Renal pelvis (tissue), 4 donors: ENCODE data around the gene PACRG. TPM values are rescaled to one million over a fixed set of nuclear protein-coding genes. Genes with fewer than 3 reads are reported as not detected.

Source experiments
- DNase-seq: peaks from one replicate; pipeline ENCODE4 v3.0.0-alpha.2; 2013
- polyA plus RNA-seq, 3 donors: library from polyadenylated mRNA; unstranded; fragments of 120-200 nt; gene quantifications; one replicate each; pipeline ENCODE4 v1.2.1, GENCODE V29; 2013; ENCODE audit not compliant: insufficient read length in 3 of 3

Gene PACRG
- polyA plus RNA-seq, 3 donors: 14.8 to 18.3 (median 16.1) TPM

DNA sequence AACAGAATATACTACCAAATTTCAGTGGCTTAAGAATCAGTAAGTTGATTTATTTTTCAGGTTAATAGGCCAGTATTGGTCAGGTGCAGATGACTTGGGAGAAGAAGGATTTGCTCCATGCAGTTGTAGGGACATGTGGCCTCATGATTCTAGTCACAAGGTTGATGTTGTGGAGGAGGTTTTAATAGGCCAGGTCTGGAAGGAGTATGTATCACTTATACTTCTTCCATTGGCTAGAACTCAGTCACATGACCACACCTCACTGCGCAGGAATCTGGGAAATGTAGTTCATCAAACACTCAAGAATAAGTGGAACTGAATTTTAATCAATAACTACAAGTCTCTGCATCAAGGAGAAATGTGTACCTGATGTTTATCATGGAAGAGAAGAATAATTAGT is 405.2 kb downstream of the PACRG start:
- no peak for DNase-seq

DNA sequence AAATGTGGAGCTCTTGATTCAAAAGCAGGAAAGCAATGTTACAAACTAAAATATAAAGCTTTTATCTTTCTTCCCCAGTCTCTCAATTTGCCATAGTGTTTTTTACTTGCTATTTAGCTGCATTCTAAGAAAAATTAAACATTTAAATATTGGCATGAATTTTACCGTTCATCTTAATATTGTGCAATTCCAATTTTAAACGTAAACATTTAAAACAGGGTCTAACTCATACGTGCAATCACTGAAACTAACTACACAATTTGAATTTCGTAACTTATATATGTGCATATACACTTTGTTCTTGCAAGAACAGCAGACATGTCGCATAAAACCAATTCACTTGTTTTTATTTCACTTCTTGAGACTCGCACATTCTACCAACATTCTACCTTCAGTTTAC is 405.9 kb downstream of the PACRG start:
- DNase-seq: no peak

GRCh38 chr6:163136681-163137397 is 409.1 kb downstream of the PACRG start:
- no peak for DNase-seq

DNA sequence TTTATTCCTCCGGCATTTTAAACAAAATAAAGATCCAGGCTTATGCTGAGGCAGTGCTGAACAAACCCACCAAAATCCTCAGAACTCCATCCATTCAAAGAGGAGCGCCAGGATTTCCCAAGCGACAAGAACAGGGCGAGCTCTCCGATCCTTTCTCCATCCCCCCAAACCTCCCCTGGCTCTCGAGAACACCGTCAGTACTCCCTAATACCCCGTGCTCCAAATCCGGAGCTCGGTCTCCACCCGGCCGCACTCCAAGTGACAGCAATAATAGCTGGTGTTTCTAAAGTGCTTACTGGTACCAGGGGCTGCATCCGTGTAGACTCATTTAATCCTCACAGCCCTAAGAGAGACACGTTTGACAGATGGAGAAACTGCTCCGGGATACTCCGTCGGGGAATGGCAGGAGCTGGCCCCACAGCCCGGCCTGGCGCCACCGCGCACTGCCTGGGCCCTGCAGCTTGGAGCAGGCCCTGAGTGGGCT is 409.7 kb downstream of the PACRG start:
- no peak for DNase-seq

DNA sequence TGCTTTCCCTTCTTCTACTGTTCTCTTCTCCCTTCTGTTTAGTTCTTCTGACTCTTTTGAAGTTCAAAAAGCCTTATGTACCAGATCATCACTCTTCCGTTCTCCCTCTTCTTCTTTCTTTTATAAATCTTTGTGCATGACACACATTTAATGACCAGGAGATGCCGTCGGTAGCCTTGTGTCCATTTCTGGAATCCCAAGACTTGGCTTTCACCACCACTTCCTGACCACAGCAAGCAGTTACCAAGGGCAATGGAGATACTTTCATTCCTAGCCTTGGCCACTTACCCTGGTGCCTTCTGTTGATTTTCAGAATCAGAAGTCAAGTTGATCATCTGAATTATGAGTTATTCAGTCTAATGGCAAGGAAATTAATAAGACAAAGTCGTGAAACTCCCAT is 418.3 kb downstream of the PACRG start:
- no peak for DNase-seq

DNA sequence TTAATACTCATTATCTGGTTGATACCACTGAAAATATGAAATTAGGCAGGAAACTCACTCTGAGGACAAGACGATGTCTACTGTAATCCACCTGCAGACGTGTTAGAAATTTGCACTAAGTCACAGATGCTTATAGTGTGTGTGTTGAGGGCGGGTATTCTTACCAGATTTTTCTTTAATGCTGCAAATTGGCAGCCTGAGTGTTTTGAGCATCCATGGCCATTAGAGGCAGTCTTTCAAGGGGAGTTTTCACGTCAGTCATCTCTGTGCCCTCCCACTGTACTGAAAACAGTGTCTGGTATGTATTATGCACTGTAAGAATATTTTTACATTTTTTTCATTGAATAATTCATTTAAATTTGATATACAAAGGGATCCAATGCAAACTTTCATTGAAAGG is 420.2 kb downstream of the PACRG start:
- no peak for DNase-seq

GRCh38 chr6:163148451-163149278 is 420.9 kb downstream of the PACRG start:
- no peak for DNase-seq

DNA sequence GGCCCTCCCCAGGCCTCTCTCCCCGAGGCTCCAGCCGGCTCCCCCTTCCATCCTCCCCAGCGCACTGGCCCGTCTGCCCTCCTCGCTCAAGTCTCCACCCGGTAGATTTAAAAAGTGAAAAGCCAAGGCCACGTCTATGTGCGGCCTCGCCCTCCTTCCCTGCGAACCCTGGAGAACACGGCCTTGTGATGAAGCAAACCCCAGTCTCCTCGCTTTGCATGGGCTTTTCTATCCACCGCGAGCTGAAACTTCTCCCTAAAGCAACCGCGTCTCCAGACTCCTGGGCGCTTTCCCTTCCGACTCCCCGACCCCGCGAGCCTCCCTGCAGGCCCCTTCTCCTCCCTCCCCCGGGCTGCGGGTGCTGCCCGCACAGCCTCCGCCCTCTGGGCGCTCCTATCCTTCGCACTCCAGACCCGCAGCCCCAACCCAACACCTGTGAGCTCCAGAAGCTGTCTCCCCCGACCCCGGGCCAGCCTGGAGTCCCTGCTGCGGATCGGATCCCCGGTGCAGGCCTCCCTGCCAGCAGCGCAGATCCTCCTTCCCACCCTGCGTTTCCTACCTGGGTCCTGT is 421.6 kb downstream of the PACRG start:
- DNase-seq: no peak

GRCh38 chr6:163151212-163151611 is 423.4 kb downstream of the PACRG start:
- peak; percentile 14 for DNase-seq

- no peak for DNase-seq
Observed at GRCh38 chr6:163152701-163153100, 424.9 kb downstream of the PACRG start.

- no peak for DNase-seq
Observed at GRCh38 chr6:163159110-163159509, 431.3 kb downstream of the PACRG start.

- DNase-seq: no peak
Observed at GRCh38 chr6:163159689-163160088, 431.9 kb downstream of the PACRG start.

- DNase-seq: no peak
Observed at GRCh38 chr6:163162007-163162873, 434.5 kb downstream of the PACRG start.

GRCh38 chr6:163162874-163163213 is 435.1 kb downstream of the PACRG start:
- no peak for DNase-seq

- DNase-seq: no peak
Observed at GRCh38 chr6:163164175-163164900, 436.6 kb downstream of the PACRG start.

DNA sequence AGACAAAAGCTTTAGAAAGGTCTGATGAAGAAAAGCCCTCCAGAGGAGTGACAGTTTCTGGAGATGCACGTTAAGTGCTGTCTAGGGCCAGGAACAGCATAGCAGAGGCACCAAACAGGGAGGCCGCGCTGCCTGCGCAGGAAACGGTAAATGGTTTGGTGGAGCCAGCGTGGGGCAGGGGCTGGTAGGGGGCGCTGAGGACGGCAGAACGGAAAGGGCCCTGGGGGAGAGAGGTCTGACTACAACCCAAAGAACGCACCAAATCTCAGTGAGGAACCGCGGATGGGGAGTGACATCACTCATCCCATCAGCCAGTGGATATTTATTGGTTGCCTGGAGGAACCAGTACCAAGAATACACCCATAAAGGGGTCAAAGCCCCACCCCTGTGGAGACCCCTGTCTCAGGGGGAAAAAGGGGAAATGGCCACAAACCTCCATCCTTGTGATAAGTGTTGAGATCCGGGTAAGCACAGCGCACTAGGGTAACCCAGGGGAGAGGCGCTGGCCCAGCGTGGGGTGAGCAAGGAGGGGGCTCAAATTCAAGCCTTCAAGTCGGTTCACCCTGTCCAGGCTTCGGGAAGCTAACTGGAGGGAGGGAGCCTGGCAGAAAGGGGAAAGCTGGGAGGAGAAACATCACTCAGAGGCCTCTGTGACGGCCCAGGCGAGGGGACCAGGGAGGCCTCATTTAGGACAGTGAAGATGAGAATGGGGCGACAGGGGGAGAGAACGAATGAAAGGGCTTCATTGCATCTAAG is 437.6 kb downstream of the PACRG start:
- no peak for DNase-seq

- no peak for DNase-seq
Observed at GRCh38 chr6:163165922-163166321, 438.1 kb downstream of the PACRG start.

DNA sequence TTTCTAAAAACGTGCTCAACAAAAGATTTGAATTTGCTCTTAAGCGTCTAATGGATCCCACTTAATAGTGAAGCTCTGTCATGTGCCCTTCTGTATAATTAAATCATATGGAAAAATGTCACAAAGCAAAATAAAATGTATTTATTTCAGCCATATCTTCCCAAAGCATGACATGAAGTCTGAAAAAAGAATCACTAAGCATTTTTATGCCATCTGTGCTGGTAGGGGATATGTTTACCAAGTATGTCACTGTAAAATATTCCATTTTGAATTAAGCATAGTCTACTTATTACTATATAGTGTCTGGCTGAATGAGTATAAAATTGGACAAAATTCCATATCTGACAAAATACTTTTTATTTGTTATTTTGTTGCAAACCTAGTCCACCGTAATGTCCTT is 438.7 kb downstream of the PACRG start:
- DNase-seq: no peak

- no peak for DNase-seq
Observed at GRCh38 chr6:163169521-163169920, 441.7 kb downstream of the PACRG start.

DNA sequence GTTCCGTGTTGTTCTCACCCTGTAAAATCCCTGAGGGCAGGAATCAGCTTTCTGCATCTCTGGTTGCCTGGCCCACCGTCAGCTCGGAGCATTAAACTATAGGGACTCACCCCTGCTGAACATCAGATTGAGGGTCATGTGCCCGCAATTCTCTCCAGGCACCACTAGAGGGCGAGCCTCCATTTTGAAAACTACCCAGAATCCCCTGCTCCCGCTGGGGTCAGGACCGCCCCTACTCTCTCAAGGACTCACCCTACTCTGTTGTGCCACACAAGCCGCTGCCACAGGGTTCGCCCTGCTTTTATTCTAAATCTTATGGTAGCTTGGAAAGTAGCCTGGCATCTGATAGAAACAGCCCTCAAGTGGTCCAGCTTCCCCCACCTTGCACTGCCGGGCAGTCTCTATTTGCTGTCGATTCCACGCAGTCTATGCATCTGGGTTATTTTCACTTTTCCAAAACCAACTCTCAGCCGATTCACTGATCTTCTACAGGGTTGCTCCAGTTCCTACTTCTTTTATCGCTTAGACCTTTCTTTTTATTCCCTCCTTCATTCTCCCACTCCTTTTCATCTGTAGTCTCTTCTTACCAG is 442.6 kb downstream of the PACRG start:
- DNase-seq: no peak
